ENCODE data around the gene MNX1.

GRCh38 chr7:157059534-157059933 is 49.1 kb upstream of the MNX1 start:
- TF ChIP-seq CTCF (IDR thresholded peaks at IDR 0.05; ENCODE audit: borderline replicate concordance, extremely low read depth, low read length, poor library complexity, severe bottlenecking) (no peak), EZH2 (IDR thresholded peaks at IDR 0.05; ENCODE audit: borderline replicate concordance, low read depth, low read length, severe bottlenecking) (no peak)

Measured in DND-41 (cell line).